Activated naive CD4-positive, alpha-beta T cell treated with anti-CD3 and anti-CD28 coated beads, Interleukin-2, amount 50 U/mL, for 24 hours (primary cell): ENCODE results near the gene ARL6IP6.
"Not testable (repeated sequence)": the region's sequence is repeated elsewhere in the genome, so short reads cannot be mapped to it uniquely, and the experiment has no call there.

Source experiments
- H3K27ac Mint-ChIP-seq: one replicate; pipeline ENCODE4 v1.8.0; 2021; ENCODE audit warnings: mild to moderate bottlenecking, mixed read lengths
- H3K27me3 Mint-ChIP-seq: one replicate; pipeline ENCODE4 v1.8.0; 2021; ENCODE audit warnings: mixed read lengths
- H3K36me3 Mint-ChIP-seq: one replicate; pipeline ENCODE4 v1.8.0; 2021; ENCODE audit warnings: mixed read lengths
- H3K4me1 Mint-ChIP-seq: one replicate; pipeline ENCODE4 v1.8.0; 2021; ENCODE audit warnings: mixed read lengths
- H3K4me3 Mint-ChIP-seq: one replicate; pipeline ENCODE4 v1.8.0; 2021; ENCODE audit warnings: mild to moderate bottlenecking, mixed read lengths
- H3K9me3 Mint-ChIP-seq: one replicate; pipeline ENCODE4 v1.8.0; 2021; ENCODE audit warnings: mixed read lengths

Gene ARL6IP6

GRCh38 chr2:152755029-152755428 lies 36.6 kb downstream of the ARL6IP6 start:
- Mint-ChIP-seq H3K27me3 (no peaks in the 10 kb centered on the region), H3K4me3 (no peak overlapping the region), H3K4me1 (peaks cover 5% of the 10 kb centered on the region), H3K36me3 (peaks cover 19% of the 10 kb centered on the region), H3K9me3 (no peaks in the 10 kb centered on the region), H3K27ac (peak overlapping the region; percentile 23)

- Mint-ChIP-seq H3K9me3 (no peaks in the 10 kb centered on the region), H3K27ac (no peak overlapping the region), H3K4me3 (no peak overlapping the region), H3K27me3 (no peaks in the 10 kb centered on the region), H3K4me1 (no peaks in the 10 kb centered on the region), H3K36me3 (peaks cover 10% of the 10 kb centered on the region)
These were observed 41.1 kb downstream of the ARL6IP6 start for GRCh38 chr2:152759290-152760072.

- Mint-ChIP-seq H3K4me3 (no peak overlapping the region), H3K9me3 (no peaks in the 10 kb centered on the region), H3K4me1 (no peaks in the 10 kb centered on the region), H3K27me3 (no peaks in the 10 kb centered on the region), H3K27ac (no peak overlapping the region), H3K36me3 (peaks cover 6% of the 10 kb centered on the region)
These were observed 42.8 kb downstream of the ARL6IP6 start for GRCh38 chr2:152761214-152761613.

- no peaks in the 10 kb centered on the region for H3K9me3 Mint-ChIP-seq
These were observed 43.8 kb downstream of the ARL6IP6 start for GRCh38 chr2:152762202-152762601.

GRCh38 chr2:152763208-152763607 lies 44.8 kb downstream of the ARL6IP6 start:
- not testable (repeated sequence) for H3K27ac Mint-ChIP-seq, H3K4me3 Mint-ChIP-seq

More at GRCh38 chr2:152762202-152762601, 43.8 kb downstream of the ARL6IP6 start:
- peaks cover 3% of the 10 kb centered on the region for H3K36me3 Mint-ChIP-seq
- no peaks in the 10 kb centered on the region for H3K27me3 Mint-ChIP-seq
- H3K27ac Mint-ChIP-seq: no peak overlapping the region
- H3K4me3 Mint-ChIP-seq: no peak overlapping the region
- H3K4me1 Mint-ChIP-seq: no peaks in the 10 kb centered on the region

GRCh38 chr2:152763651-152764050 lies 45.2 kb downstream of the ARL6IP6 start:
- no peak overlapping the region for H3K4me3 Mint-ChIP-seq
- H3K36me3 Mint-ChIP-seq: peaks cover 3% of the 10 kb centered on the region
- H3K4me1 Mint-ChIP-seq: no peaks in the 10 kb centered on the region
- no peaks in the 10 kb centered on the region for H3K27me3 Mint-ChIP-seq
- H3K9me3 Mint-ChIP-seq: no peaks in the 10 kb centered on the region
- H3K27ac Mint-ChIP-seq: no peak overlapping the region

More at GRCh38 chr2:152763208-152763607, 44.8 kb downstream of the ARL6IP6 start:
- H3K27me3 Mint-ChIP-seq, H3K9me3 Mint-ChIP-seq, H3K4me1 Mint-ChIP-seq, H3K36me3 Mint-ChIP-seq: not testable (repeated sequence)

GRCh38 chr2:152766928-152767327 lies 48.5 kb downstream of the ARL6IP6 start:
- H3K4me3 Mint-ChIP-seq: no peak overlapping the region
- H3K4me1 Mint-ChIP-seq: no peaks in the 10 kb centered on the region
- H3K27me3 Mint-ChIP-seq: no peaks in the 10 kb centered on the region
- H3K27ac Mint-ChIP-seq: no peak overlapping the region
- H3K36me3 Mint-ChIP-seq: peaks cover 2% of the 10 kb centered on the region
- no peaks in the 10 kb centered on the region for H3K9me3 Mint-ChIP-seq

- Mint-ChIP-seq H3K27ac (no peak overlapping the region), H3K36me3 (no peaks in the 10 kb centered on the region), H3K27me3 (peaks cover 11% of the 10 kb centered on the region), H3K4me3 (no peak overlapping the region), H3K4me1 (no peaks in the 10 kb centered on the region), H3K9me3 (no peaks in the 10 kb centered on the region)
These were observed 62.8 kb downstream of the ARL6IP6 start for GRCh38 chr2:152781175-152781574.

GRCh38 chr2:152782171-152782570 lies 63.8 kb downstream of the ARL6IP6 start:
- no peaks in the 10 kb centered on the region for H3K36me3 Mint-ChIP-seq
- peaks cover 10% of the 10 kb centered on the region for H3K27me3 Mint-ChIP-seq
- no peak overlapping the region for H3K4me3 Mint-ChIP-seq
- H3K4me1 Mint-ChIP-seq: no peaks in the 10 kb centered on the region
- no peaks in the 10 kb centered on the region for H3K9me3 Mint-ChIP-seq
- H3K27ac Mint-ChIP-seq: no peak overlapping the region

GRCh38 chr2:152790883-152791282 lies 72.5 kb downstream of the ARL6IP6 start:
- Mint-ChIP-seq H3K9me3 (no peaks in the 10 kb centered on the region), H3K27me3 (no peaks in the 10 kb centered on the region), H3K4me1 (no peaks in the 10 kb centered on the region), H3K36me3 (no peaks in the 10 kb centered on the region), H3K4me3 (no peak overlapping the region), H3K27ac (no peak overlapping the region)

GRCh38 chr2:152791979-152792378 lies 73.6 kb downstream of the ARL6IP6 start:
- Mint-ChIP-seq H3K27me3 (no peaks in the 10 kb centered on the region), H3K36me3 (no peaks in the 10 kb centered on the region), H3K9me3 (no peaks in the 10 kb centered on the region), H3K4me1 (no peaks in the 10 kb centered on the region), H3K4me3 (no peak overlapping the region), H3K27ac (no peak overlapping the region)

GRCh38 chr2:152792974-152793373 lies 74.6 kb downstream of the ARL6IP6 start:
- Mint-ChIP-seq H3K4me3 (no peak overlapping the region), H3K36me3 (no peaks in the 10 kb centered on the region), H3K4me1 (no peaks in the 10 kb centered on the region), H3K9me3 (no peaks in the 10 kb centered on the region), H3K27me3 (no peaks in the 10 kb centered on the region), H3K27ac (no peak overlapping the region)

GRCh38 chr2:152796941-152797340 lies 78.5 kb downstream of the ARL6IP6 start:
- no peaks in the 10 kb centered on the region for H3K36me3 Mint-ChIP-seq
- H3K27me3 Mint-ChIP-seq: no peaks in the 10 kb centered on the region
- no peak overlapping the region for H3K4me3 Mint-ChIP-seq
- H3K27ac Mint-ChIP-seq: no peak overlapping the region
- H3K9me3 Mint-ChIP-seq: no peaks in the 10 kb centered on the region
- H3K4me1 Mint-ChIP-seq: no peaks in the 10 kb centered on the region

GRCh38 chr2:152804687-152805408 lies 86.4 kb downstream of the ARL6IP6 start:
- H3K4me1 Mint-ChIP-seq: peaks cover 4% of the 10 kb centered on the region
- H3K4me3 Mint-ChIP-seq: no peak overlapping the region
- H3K36me3 Mint-ChIP-seq: no peaks in the 10 kb centered on the region
- H3K9me3 Mint-ChIP-seq: no peaks in the 10 kb centered on the region
- no peak overlapping the region for H3K27ac Mint-ChIP-seq
- H3K27me3 Mint-ChIP-seq: peaks cover 3% of the 10 kb centered on the region

GRCh38 chr2:152811916-152812315 lies 93.5 kb downstream of the ARL6IP6 start:
- Mint-ChIP-seq H3K36me3 (peaks cover 9% of the 10 kb centered on the region), H3K4me3 (no peak overlapping the region)

More at GRCh38 chr2:152811916-152812315, 93.5 kb downstream of the ARL6IP6 start:
- Mint-ChIP-seq H3K9me3 (peaks cover 18% of the 10 kb centered on the region), H3K4me1 (no peaks in the 10 kb centered on the region), H3K27ac (no peak overlapping the region), H3K27me3 (peaks cover 14% of the 10 kb centered on the region)
